SU-DHL-6 (cell line): ENCODE measurements around the gene DDX10.

Experiments used
- H2AFZ ChIP-seq: fragments of 200-600 bp; sonication (generic); 2 replicates; pipeline ENCODE4 v1.6.1; 2014; ENCODE audit warnings: low read depth, mild to moderate bottlenecking, moderate library complexity, mixed read lengths, antibody characterized with exemption, low read length; ENCODE audit not compliant: severe bottlenecking
- H3F3A ChIP-seq: fragments of 200-600 bp; shearing (Covaris generic); 2 replicates; pipeline ENCODE4 v1.6.0; 2016; ENCODE audit warnings: antibody characterized with exemption, mild to moderate bottlenecking; ENCODE audit not compliant: insufficient read depth
- H3K27ac ChIP-seq: fragments of 200-600 bp; sonication (generic); 2 replicates; pipeline ENCODE4 v1.5.1; 2016; ENCODE audit warnings: low read depth, mild to moderate bottlenecking, low read length, moderate library complexity, mixed read lengths
- H3K27me3 ChIP-seq: fragments of 200-600 bp; sonication (generic), shearing (Covaris generic); 2 replicates; pipeline ENCODE4 v1.6.0; 2014; ENCODE audit warnings: mild to moderate bottlenecking, low read length
- H3K36me3 ChIP-seq: fragments of 200-600 bp; sonication (generic); 2 replicates; pipeline ENCODE4 v1.6.1; 2014; ENCODE audit warnings: mild to moderate bottlenecking, low read length, mixed read lengths
- H3K4me2 ChIP-seq: fragments of 300-600, 200-600 bp; shearing (Covaris generic), sonication (generic); 2 replicates; pipeline ENCODE4 v1.6.0; 2014; ENCODE audit warnings: low read length, low read depth, mild to moderate bottlenecking; ENCODE audit not compliant: poor library complexity, severe bottlenecking
- H3K4me3 ChIP-seq: fragments of 200-600 bp; sonication (generic); 2 replicates; pipeline ENCODE4 v1.5.1; 2014; ENCODE audit warnings: antibody characterized with exemption, low read length, mild to moderate bottlenecking, mixed read lengths; ENCODE audit not compliant: insufficient read depth, poor library complexity, severe bottlenecking
- H3K79me2 ChIP-seq: fragments of 200-600 bp; sonication (generic); 2 replicates; pipeline ENCODE4 v1.6.1; 2014; ENCODE audit warnings: mild to moderate bottlenecking, low read length, moderate library complexity; ENCODE audit not compliant: insufficient read depth
- H3K9ac ChIP-seq: fragments of 200-600 bp; sonication (generic); 2 replicates; pipeline ENCODE4 v1.7.0; 2014; ENCODE audit warnings: mild to moderate bottlenecking, low read length
- H3K9me2 ChIP-seq: fragments of 200-600 bp; sonication (generic); replicated peaks from 2 replicates; pipeline ENCODE4 v1.6.1; 2014; ENCODE audit warnings: low read length; ENCODE audit not compliant: insufficient read depth
- H3K9me3 ChIP-seq: fragments of 200-600 bp; sonication (generic); 2 replicates; pipeline ENCODE4 v1.6.1; 2014; ENCODE audit warnings: low read length, mixed read lengths; ENCODE audit not compliant: insufficient read depth
- H4K20me1 ChIP-seq: fragments of 200-600 bp; sonication (generic); 2 replicates; pipeline ENCODE4 v1.6.1; 2014; ENCODE audit warnings: low read depth, mild to moderate bottlenecking, antibody characterized with exemption, low read length, moderate library complexity, mixed read lengths
- EZH2phosphoT487 ChIP-seq: fragments of 200-600 bp; sonication (generic), shearing (Covaris generic); conservative IDR thresholded peaks from 2 replicates; pipeline ENCODE4 v1.6.1; 2018; ENCODE audit warnings: mild to moderate bottlenecking, antibody characterized with exemption, low read length, moderate library complexity, mixed read lengths
- TF ChIP-seq, protein P1 (sequence below): fragments of 200-600 bp; sonication (generic); IDR thresholded peaks from one replicate; pipeline ENCODE4 v1.5.1; 2017; ENCODE audit warnings: antibody characterized with exemption, mild to moderate bottlenecking, low read length, moderate library complexity; ENCODE audit not compliant: insufficient read depth, poor library complexity, severe bottlenecking

Gene DDX10

DNA sequence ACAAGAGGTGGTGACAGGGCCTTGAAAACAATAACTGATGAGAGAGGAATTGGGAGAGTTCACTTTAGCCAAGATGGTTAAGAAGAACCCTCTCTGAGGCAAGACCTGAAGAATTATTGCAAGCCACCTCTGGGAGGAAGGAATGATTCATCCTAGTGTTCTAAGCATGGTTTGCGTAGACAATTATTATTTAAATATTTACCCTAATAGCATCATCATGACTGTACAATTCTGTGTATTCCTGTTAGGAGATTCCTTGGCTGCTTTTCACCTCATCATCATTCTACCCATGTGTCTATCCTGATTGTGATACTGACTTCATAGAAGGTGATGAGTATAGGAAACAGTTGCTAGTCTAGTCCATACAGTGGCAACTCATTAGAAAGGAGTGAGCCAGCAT is 264.4 kb downstream of the DDX10 start:
- Histone ChIP-seq H3K4me3 (no peak overlapping the region), H4K20me1 (no peaks in the 10 kb centered on the region), H3K9ac (no peak overlapping the region), H3K4me2 (no peak overlapping the region), H3K9me2 (no peaks in the 10 kb centered on the region), H3K27ac (no peak overlapping the region), H3K9me3 (no peaks in the 10 kb centered on the region), H3K79me2 (no peaks in the 10 kb centered on the region), H3K36me3 (no peaks in the 10 kb centered on the region), H2AFZ (no peak overlapping the region), H3K27me3 (no peaks in the 10 kb centered on the region), H3F3A (no peaks in the 10 kb centered on the region)
- TF ChIP-seq, protein P1, sequence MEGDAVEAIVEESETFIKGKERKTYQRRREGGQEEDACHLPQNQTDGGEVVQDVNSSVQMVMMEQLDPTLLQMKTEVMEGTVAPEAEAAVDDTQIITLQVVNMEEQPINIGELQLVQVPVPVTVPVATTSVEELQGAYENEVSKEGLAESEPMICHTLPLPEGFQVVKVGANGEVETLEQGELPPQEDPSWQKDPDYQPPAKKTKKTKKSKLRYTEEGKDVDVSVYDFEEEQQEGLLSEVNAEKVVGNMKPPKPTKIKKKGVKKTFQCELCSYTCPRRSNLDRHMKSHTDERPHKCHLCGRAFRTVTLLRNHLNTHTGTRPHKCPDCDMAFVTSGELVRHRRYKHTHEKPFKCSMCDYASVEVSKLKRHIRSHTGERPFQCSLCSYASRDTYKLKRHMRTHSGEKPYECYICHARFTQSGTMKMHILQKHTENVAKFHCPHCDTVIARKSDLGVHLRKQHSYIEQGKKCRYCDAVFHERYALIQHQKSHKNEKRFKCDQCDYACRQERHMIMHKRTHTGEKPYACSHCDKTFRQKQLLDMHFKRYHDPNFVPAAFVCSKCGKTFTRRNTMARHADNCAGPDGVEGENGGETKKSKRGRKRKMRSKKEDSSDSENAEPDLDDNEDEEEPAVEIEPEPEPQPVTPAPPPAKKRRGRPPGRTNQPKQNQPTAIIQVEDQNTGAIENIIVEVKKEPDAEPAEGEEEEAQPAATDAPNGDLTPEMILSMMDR = no peak
- no peak for TF ChIP-seq EZH2phosphoT487

DNA sequence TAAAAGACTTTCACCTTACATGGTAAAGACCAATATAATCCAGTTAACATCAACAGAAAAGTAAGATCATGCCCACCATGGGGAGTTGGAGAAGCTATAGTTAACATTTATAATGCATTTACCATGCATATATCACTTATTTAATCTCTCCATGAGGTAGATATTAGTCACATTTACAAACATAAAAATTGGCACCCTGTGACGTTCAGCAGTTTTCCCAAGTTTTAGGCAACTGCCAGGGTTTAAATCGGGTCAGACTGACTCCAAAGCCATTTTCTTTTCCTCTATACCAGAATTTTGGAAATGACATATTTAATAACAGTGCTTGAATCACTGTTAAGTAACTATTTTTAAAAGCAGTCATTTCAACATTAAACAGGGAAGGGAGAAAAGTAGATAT is 266.3 kb downstream of the DDX10 start:
- Histone ChIP-seq H3K79me2 (no peaks in the 10 kb centered on the region), H3F3A (no peaks in the 10 kb centered on the region), H3K27me3 (no peaks in the 10 kb centered on the region), H3K4me3 (no peak overlapping the region), H3K9me2 (no peaks in the 10 kb centered on the region), H4K20me1 (no peaks in the 10 kb centered on the region), H3K9ac (no peak overlapping the region), H3K36me3 (no peaks in the 10 kb centered on the region), H3K9me3 (no peaks in the 10 kb centered on the region), H3K4me2 (no peak overlapping the region), H3K27ac (no peak overlapping the region), H2AFZ (no peak overlapping the region)
- no peak for TF ChIP-seq EZH2phosphoT487
- TF ChIP-seq, protein P1 = no peak

DNA sequence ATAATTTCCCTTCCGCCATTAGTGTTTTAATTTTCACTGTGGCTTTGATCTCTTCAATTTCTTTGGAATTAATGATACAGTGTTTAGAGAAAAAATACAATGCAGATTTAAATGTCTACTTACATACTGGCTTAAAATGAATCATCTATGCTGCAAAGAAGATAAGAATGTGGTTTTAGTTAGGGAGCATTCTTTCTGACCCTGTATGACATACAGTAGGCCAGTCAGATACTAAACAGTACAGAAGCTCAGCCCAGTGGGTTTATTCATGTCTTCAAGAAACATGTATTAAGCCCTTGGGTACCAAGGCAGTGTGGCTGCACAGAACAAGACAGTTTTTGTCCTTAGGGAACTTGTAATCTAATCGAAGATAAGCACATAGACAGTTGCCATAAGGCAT is 268.8 kb downstream of the DDX10 start:
- Histone ChIP-seq H3K27me3 (no peaks in the 10 kb centered on the region), H3F3A (no peaks in the 10 kb centered on the region), H3K36me3 (no peaks in the 10 kb centered on the region), H3K9me3 (no peaks in the 10 kb centered on the region), H3K4me3 (no peak overlapping the region), H3K79me2 (no peaks in the 10 kb centered on the region), H3K27ac (no peak overlapping the region), H3K4me2 (no peak overlapping the region), H2AFZ (no peak overlapping the region), H3K9me2 (no peaks in the 10 kb centered on the region), H3K9ac (no peak overlapping the region), H4K20me1 (no peaks in the 10 kb centered on the region)
- TF ChIP-seq, protein P1 = no peak
- TF ChIP-seq EZH2phosphoT487 = no peak
